GM18505 (cell line): Measurements from ENCODE around the gene PDE3A.

Source experiments
- ATAC-seq: cut with Tn5 transposase; IDR thresholded peaks from one replicate; pipeline ENCODE4 v1.9.1; 2021; ENCODE audit not compliant: unreplicated experiment
- POLR2A ChIP-seq: IDR thresholded peaks from 4 replicates; pipeline ENCODE4 v1.6.1; 2011; ENCODE audit warnings: borderline replicate concordance; ENCODE audit not compliant: insufficient read depth, insufficient read length; ENCODE audit errors: extremely low read depth

PDE3A gene

DNA sequence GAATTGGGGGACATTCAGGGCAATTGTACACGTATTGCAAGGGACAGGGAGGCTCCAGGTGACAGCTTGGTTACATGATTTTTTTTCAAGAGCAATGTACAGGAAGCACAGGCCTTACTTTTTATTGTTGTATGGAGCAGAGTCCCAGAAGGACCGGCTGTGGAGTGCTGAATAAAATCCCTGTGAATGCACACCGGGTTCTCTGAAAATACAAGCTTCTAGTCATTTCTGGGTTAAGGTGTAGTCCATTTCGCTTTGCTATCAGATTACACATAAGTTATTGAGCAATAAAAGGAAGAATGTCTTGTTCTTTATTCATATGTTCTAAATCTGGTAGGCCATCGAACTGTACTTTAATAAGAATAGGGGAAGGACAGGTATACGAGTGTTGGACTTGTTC, 52.2 kb downstream of the PDE3A start:
- no peak for TF ChIP-seq POLR2A
- ATAC-seq, result no peak

- TF ChIP-seq POLR2A, result no peak
- no peak for ATAC-seq
Observed at GRCh38 chr12:20421421-20421820, 53.1 kb downstream of the PDE3A start.

GRCh38 chr12:20423557-20423956, 55.2 kb downstream of the PDE3A start:
- ATAC-seq, result no peak
- TF ChIP-seq POLR2A, result no peak

GRCh38 chr12:20424841-20425240, 56.5 kb downstream of the PDE3A start:
- no peak for ATAC-seq
- no peak for TF ChIP-seq POLR2A

GRCh38 chr12:20426191-20426590, 57.9 kb downstream of the PDE3A start:
- no peak for ATAC-seq
- TF ChIP-seq POLR2A, result no peak

GRCh38 chr12:20426957-20427356, 58.6 kb downstream of the PDE3A start:
- no peak for TF ChIP-seq POLR2A
- ATAC-seq, result no peak

DNA sequence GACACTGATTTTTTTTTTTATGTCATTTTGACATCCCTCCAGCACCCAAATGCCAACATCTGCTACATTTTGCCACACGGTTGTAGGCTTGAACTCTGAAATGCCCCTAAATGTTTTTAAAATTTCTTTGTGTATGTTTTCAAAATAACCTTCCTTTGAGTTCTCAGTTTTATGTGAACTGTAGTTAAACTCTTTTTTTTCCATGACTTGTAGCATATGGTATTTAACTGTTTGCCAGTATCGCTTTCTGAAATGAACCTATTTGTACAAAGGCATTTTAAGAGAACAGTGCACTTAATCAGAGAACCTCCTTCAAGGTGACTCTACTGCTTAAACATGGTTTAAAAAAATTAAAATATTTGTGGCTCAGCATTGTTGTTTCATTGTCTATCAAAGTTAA, 61.5 kb downstream of the PDE3A start:
- TF ChIP-seq POLR2A, result no peak
- no peak for ATAC-seq

DNA sequence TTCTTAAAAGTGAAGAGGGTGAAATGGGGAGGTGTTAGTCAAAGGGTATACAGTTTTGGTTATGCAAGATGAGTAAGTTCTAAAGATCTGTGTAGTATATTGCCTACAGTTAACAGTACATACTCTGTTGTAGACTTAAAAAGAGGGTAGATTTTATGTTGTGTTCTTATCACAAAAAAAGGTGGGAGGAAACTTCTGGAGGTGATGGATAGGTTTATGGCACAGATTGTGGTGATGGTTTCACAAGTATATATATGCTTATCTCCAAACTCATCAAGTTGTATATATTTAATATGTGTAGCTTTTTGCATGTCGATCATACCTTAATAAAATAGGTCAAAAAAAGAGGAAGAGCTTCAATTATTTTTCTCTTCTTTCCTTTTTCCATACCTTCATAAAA, 64.0 kb downstream of the PDE3A start:
- no peak for TF ChIP-seq POLR2A
- ATAC-seq, result no peak

- ATAC-seq, result no peak
- no peak for TF ChIP-seq POLR2A
Observed at GRCh38 chr12:20434996-20435395, 66.7 kb downstream of the PDE3A start.

GRCh38 chr12:20436316-20436715, 68.0 kb downstream of the PDE3A start:
- TF ChIP-seq POLR2A, result no peak
- no peak for ATAC-seq

- no peak for TF ChIP-seq POLR2A
- ATAC-seq, result no peak
Observed at GRCh38 chr12:20438299-20438779, 70.0 kb downstream of the PDE3A start.

DNA sequence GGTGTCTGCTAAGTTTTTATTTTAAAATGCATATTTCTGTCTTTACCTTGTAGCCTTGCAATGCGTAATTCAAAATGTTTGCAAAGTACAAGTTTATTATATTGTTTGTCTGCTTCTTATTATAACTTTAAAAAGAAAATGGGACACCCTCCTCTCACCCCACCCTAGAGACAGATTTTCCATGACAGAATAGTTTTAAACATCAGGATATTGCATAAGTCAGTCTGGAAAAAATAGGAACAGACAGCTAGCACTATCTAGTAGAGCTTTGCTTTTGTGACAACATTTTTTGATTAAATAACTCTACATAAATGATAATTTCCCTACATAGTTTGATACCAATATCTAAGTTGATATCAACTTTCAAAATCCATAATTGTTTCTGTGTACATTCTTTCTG, 71.3 kb downstream of the PDE3A start:
- no peak for TF ChIP-seq POLR2A
- no peak for ATAC-seq

DNA sequence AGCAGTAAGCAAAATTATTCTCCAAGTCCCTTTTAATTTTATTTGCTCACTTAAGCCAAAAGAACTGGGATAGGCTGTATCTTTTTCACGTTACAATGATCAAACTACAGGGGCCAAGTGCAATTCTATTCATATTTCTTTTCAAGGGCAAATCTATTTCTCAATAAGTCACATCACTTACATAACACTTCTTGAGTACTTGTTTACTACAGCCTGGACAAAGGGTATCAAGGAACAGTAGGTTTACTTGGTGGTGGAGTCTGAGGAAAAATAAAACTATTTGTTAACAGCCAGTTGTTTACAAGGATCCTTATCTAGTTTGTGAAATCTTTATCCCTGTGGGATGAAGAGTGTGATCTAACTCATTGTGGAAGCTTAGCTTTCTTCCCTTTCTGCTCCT, 72.1 kb downstream of the PDE3A start:
- no peak for ATAC-seq
- no peak for TF ChIP-seq POLR2A

- TF ChIP-seq POLR2A, result no peak
- ATAC-seq, result no peak
Observed at GRCh38 chr12:20442322-20442721, 74.0 kb downstream of the PDE3A start.

- TF ChIP-seq POLR2A, result no peak
- ATAC-seq, result no peak
Observed at GRCh38 chr12:20443255-20443654, 74.9 kb downstream of the PDE3A start.
